Panc1 (cell line): ENCODE measurements around the gene TEF. TPM values are rescaled to one million over a fixed set of nuclear protein-coding genes. Genes with fewer than 3 reads are reported as not detected.

Source experiments
- ATAC-seq: fragments of 200-7000 bp; cut with Tn5 transposase; 2 replicates; pipeline ENCODE4 v1.9.1; 2020; ENCODE audit warnings: mild to moderate bottlenecking, moderate library complexity
- BruUV-seq: library from RNA; stranded (reverse); fragments of 400-500 nt; replicated peaks from 2 replicates; lab custom pipeline; 2021; lab: Mats Ljungman, UMichigan
- CTCF ChIA-PET: fragments of 300-600 bp; sonication (Branson Sonifier 250); formaldehyde crosslinking; loops from one replicate; lab custom pipeline; 2022; ENCODE audit warnings: antibody characterized with exemption; lab: Charles Lee
- POLR2A ChIA-PET: fragments of 300-600 bp; sonication (Branson Sonifier 250); formaldehyde crosslinking; loops from one replicate; lab custom pipeline; 2022; ENCODE audit warnings: antibody characterized with exemption; lab: Charles Lee
- DNase-seq: peaks from one replicate; pipeline ENCODE4 v3.0.0-alpha.2; 2010; ENCODE audit warnings: low read depth, low spot score
- H3K27ac ChIP-seq: 2 replicates; pipeline ENCODE4 v1.5.1; 2011; ENCODE audit warnings: mild to moderate bottlenecking, low read length, inconsistent platforms
- H3K27me3 ChIP-seq: fragments of 200-500 bp; sonication (Bioruptor generic); 2 replicates; pipeline ENCODE4 v1.6.0; 2014; ENCODE audit warnings: low read length, inconsistent platforms; ENCODE audit not compliant: control insufficient read depth, insufficient read depth
- H3K36me3 ChIP-seq: fragments of 200-500 bp; sonication (Bioruptor generic); 2 replicates; pipeline ENCODE4 v1.5.1; 2014; ENCODE audit warnings: inconsistent platforms, mild to moderate bottlenecking, low read length, moderate library complexity; ENCODE audit not compliant: control insufficient read depth, insufficient read depth
- H3K4me1 ChIP-seq: 2 replicates; pipeline ENCODE4 v1.5.1; 2011; ENCODE audit warnings: inconsistent platforms, mild to moderate bottlenecking, low read length, moderate library complexity; ENCODE audit not compliant: control insufficient read depth, insufficient read depth
- H3K4me3 ChIP-seq, 2 experiments: 2 replicates each; pipeline ENCODE4 v1.5.1; 2011 to 2012; ENCODE audit warnings: low read depth in 2 of 2, low read length in 2 of 2, mild to moderate bottlenecking in 2 of 2, inconsistent platforms in 1 of 2, moderate library complexity in 1 of 2
- H3K9me3 ChIP-seq: fragments of 200-500 bp; sonication (Bioruptor generic); 2 replicates; pipeline ENCODE4 v1.5.1; 2014; ENCODE audit warnings: low read depth, mild to moderate bottlenecking, inconsistent platforms, low read length, moderate library complexity; ENCODE audit not compliant: control insufficient read depth, insufficient read depth
- POLR2AphosphoS5 ChIP-seq: IDR thresholded peaks from 2 replicates; pipeline ENCODE4 v1.6.1; 2012; ENCODE audit warnings: mild to moderate bottlenecking, low read depth, low read length, moderate library complexity
- SIN3A ChIP-seq: IDR thresholded peaks from 2 replicates; pipeline ENCODE4 v1.6.1; 2012; ENCODE audit warnings: low read depth, mild to moderate bottlenecking, low read length, moderate library complexity, borderline replicate concordance; ENCODE audit not compliant: insufficient read depth
- TCF7L2 ChIP-seq: IDR thresholded peaks from 2 replicates; pipeline ENCODE4 v1.6.1; 2011; ENCODE audit warnings: mild to moderate bottlenecking, low read depth, low read length, inconsistent platforms
- in situ Hi-C: cut with HindIII; loops from 2 replicates; pipeline ENCODE4 v1.10.0; 2016; ENCODE audit warnings: low sequenced_read_pairs, low pct_unique_long_range_greater_than_20kb
- intact Hi-C: fragments of 100-400 bp; cut with micrococcal nuclease; formaldehyde crosslinking; loops from one replicate; pipeline ENCODE4 v1.10.0; 2022; ENCODE audit not compliant: unreplicated experiment
- total RNA-seq: library from RNA; stranded (reverse); gene quantifications from one replicate; pipeline ENCODE4 v1.2.1, GENCODE V29; 2021; ENCODE audit not compliant: unreplicated experiment
- TF ChIP-seq, protein P1 (sequence below): fragments of 450-650 bp; IDR thresholded peaks from 2 replicates; pipeline ENCODE4 v1.5.1; 2017; ENCODE audit warnings: mild to moderate bottlenecking
- TF ChIP-seq, protein P2 (sequence below), 2 experiments: IDR thresholded peaks; 2 replicates each; pipeline ENCODE4 v1.6.1; 2011 to 2012; ENCODE audit warnings: low read depth in 2 of 2, control low read depth in 1 of 2, low read length in 1 of 2, mild to moderate bottlenecking in 1 of 2, moderate library complexity in 1 of 2; ENCODE audit not compliant: insufficient read depth in 1 of 2

Gene TEF
- total RNA-seq, 1 experiment from 2014 or later: 7.8 TPM

DNA sequence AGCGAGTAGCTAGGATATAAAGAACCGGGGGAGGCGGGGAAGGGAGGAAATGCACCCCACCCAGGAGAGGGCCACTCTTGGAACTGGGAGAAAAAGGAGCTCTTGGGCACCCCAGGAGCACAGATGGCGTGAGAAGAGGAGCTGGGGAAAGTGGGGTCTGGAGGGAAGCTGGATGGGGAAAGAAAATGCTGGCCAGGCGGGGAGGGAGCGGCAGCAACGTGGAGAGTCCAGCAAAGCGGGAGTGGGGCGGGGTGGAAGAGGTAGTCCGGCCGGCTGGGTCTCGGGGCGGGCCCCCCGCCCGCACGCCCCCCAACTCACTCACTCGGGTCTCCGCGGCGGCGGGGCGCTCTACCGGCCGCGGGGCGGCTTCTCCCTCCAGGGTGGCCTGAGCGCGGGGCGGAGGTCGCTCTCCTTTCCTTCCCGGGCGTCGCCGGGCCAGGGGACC lies 64.3 kb downstream of the TEF start:
- no peaks in the 10 kb centered on the region for H3K9me3 ChIP-seq
- in situ Hi-C loops (no loop called here), intact Hi-C loops (no loop called here)
- ChIA-PET POLR2A (interaction anchor here (0.6 to 1.5 kb wide), 4 partner anchors 19 to 485 kb away, joined by 3 to 14 read pairs (median 5); partner anchors contain the start of genes ACO2, PHF5A and TEF), CTCF (no interaction called here)
- no peak for ATAC-seq
- peaks cover 6% of the 10 kb centered on the region; the same call in 1 of the 2 replicates for H3K4me1 ChIP-seq
- peak overlapping the region; percentile 91 for H3K27ac ChIP-seq
- H3K27me3 ChIP-seq: no peaks in the 10 kb centered on the region
- peak overlapping the region; percentile 81 to 96 for H3K4me3 ChIP-seq
- no TSS peak for BruUV-seq
- peaks cover 5% of the 10 kb centered on the region for H3K36me3 ChIP-seq
- TF ChIP-seq, protein P1, sequence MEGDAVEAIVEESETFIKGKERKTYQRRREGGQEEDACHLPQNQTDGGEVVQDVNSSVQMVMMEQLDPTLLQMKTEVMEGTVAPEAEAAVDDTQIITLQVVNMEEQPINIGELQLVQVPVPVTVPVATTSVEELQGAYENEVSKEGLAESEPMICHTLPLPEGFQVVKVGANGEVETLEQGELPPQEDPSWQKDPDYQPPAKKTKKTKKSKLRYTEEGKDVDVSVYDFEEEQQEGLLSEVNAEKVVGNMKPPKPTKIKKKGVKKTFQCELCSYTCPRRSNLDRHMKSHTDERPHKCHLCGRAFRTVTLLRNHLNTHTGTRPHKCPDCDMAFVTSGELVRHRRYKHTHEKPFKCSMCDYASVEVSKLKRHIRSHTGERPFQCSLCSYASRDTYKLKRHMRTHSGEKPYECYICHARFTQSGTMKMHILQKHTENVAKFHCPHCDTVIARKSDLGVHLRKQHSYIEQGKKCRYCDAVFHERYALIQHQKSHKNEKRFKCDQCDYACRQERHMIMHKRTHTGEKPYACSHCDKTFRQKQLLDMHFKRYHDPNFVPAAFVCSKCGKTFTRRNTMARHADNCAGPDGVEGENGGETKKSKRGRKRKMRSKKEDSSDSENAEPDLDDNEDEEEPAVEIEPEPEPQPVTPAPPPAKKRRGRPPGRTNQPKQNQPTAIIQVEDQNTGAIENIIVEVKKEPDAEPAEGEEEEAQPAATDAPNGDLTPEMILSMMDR: no peak
- TF ChIP-seq, protein P2, sequence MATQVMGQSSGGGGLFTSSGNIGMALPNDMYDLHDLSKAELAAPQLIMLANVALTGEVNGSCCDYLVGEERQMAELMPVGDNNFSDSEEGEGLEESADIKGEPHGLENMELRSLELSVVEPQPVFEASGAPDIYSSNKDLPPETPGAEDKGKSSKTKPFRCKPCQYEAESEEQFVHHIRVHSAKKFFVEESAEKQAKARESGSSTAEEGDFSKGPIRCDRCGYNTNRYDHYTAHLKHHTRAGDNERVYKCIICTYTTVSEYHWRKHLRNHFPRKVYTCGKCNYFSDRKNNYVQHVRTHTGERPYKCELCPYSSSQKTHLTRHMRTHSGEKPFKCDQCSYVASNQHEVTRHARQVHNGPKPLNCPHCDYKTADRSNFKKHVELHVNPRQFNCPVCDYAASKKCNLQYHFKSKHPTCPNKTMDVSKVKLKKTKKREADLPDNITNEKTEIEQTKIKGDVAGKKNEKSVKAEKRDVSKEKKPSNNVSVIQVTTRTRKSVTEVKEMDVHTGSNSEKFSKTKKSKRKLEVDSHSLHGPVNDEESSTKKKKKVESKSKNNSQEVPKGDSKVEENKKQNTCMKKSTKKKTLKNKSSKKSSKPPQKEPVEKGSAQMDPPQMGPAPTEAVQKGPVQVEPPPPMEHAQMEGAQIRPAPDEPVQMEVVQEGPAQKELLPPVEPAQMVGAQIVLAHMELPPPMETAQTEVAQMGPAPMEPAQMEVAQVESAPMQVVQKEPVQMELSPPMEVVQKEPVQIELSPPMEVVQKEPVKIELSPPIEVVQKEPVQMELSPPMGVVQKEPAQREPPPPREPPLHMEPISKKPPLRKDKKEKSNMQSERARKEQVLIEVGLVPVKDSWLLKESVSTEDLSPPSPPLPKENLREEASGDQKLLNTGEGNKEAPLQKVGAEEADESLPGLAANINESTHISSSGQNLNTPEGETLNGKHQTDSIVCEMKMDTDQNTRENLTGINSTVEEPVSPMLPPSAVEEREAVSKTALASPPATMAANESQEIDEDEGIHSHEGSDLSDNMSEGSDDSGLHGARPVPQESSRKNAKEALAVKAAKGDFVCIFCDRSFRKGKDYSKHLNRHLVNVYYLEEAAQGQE (IDR thresholded peaks at IDR 0.05; ENCODE audit: insufficient read depth in 1 of 2, low read depth in 2 of 2, low read length in 1 of 2): no peak
- TF ChIP-seq POLR2AphosphoS5: no peak
- TF ChIP-seq SIN3A: no peak
- no peak for TF ChIP-seq TCF7L2
- no peak for DNase-seq

GRCh38 chr22:41446639-41447434 lies 65.1 kb downstream of the TEF start, which contains the start of gene TOB2:
Gene TOB2 (minus strand): TSS chr22:41446801. CDS start chr22:41437345, 9,456 bp downstream.
- peaks cover 5% of the 10 kb centered on the region for H3K36me3 ChIP-seq
- in situ Hi-C loops: no loop called here
- peak within 1 kb of the TSS; percentile 81 to 96 for H3K4me3 ChIP-seq
- TSS peak; percentile 78 for BruUV-seq
- H3K4me1 ChIP-seq: peaks cover 6% of the 10 kb centered on the region; the same call in 1 of the 2 replicates
- TF ChIP-seq, protein P1: no peak
- TF ChIP-seq TCF7L2 (peak; percentile 22; the same call in 1 of the 2 replicates), SIN3A (peak; percentile 98), POLR2AphosphoS5 (peak; percentile 99)
- TF ChIP-seq, protein P2 (IDR thresholded peaks at IDR 0.05; ENCODE audit: insufficient read depth in 1 of 2, low read depth in 2 of 2, low read length in 1 of 2): peak; percentile 26 to 52; a peak in 1 of 4 replicates
- DNase-seq (peak; percentile 63), ATAC-seq (peak; percentile 62)
- H3K27ac ChIP-seq: peak within 1 kb of the TSS; percentile 95
- POLR2A ChIA-PET: interaction anchor here (0.6 to 1.5 kb wide), 3 partner anchors 18 to 65 kb away, joined by 4 to 14 read pairs (median 6); partner anchors contain the start of genes ACO2, PHF5A and TEF
- CTCF ChIA-PET: no interaction called here
- intact Hi-C loops: no loop called here
- H3K27me3 ChIP-seq: no peaks in the 10 kb centered on the region
- no peaks in the 10 kb centered on the region for H3K9me3 ChIP-seq
